Brain microvascular endothelial cell (primary cell): ENCODE measurements around the gene NOP10.

Experiments
- DNase-seq: peaks from one replicate; pipeline ENCODE4 v3.0.0-alpha.2; 2020
- H3K27ac ChIP-seq: fragments of 250-450 bp; sonication (Bioruptor Pico); 2 replicates; pipeline ENCODE4 v1.5.1; 2020; ENCODE audit warnings: mild to moderate bottlenecking, moderate library complexity
- H3K27me3 ChIP-seq: fragments of 250-450 bp; sonication (Bioruptor Pico); replicated peaks from 2 replicates; pipeline ENCODE4 v1.5.1; 2020; ENCODE audit warnings: mild to moderate bottlenecking
- H3K36me3 ChIP-seq: fragments of 250-450 bp; sonication (Bioruptor Pico); replicated peaks from 2 replicates; pipeline ENCODE4 v1.5.1; 2020; ENCODE audit warnings: mild to moderate bottlenecking
- H3K4me3 ChIP-seq: 2 replicates; pipeline ENCODE4 v1.5.1; 2011; ENCODE audit warnings: low read depth, mild to moderate bottlenecking, control low read depth, low read length, moderate library complexity
- CTCF ChIP-seq: IDR thresholded peaks from 2 replicates; pipeline ENCODE4 v1.5.1; 2011; ENCODE audit warnings: low read depth, mild to moderate bottlenecking, moderate library complexity, low read length, control low read depth, inconsistent platforms; ENCODE audit errors: missing control alignments
- in situ Hi-C: cut with HindIII; loops from 2 replicates; pipeline ENCODE4 v1.10.0; 2017; ENCODE audit warnings: low sequenced_read_pairs, low pct_ligation_motif_present

The NOP10 gene

GRCh38 chr15:34341381-34342212, 1.3 kb downstream of the NOP10 start:
- no peak overlapping the region for H3K27ac ChIP-seq
- no peak for TF ChIP-seq CTCF
- in situ Hi-C loops = loop anchor here (25.0 kb wide), 1 partner anchor 104 kb away; the partner anchor contains the start of gene EMC4
- peak overlapping the region; percentile 97 for H3K4me3 ChIP-seq
- peaks cover 10% of the 10 kb centered on the region for H3K36me3 ChIP-seq
- no peaks in the 10 kb centered on the region for H3K27me3 ChIP-seq
- DNase-seq = no peak

- Histone ChIP-seq H3K36me3 (peaks cover 10% of the 10 kb centered on the region), H3K27ac (no peak overlapping the region), H3K4me3 (no peak overlapping the region), H3K27me3 (no peaks in the 10 kb centered on the region)
- in situ Hi-C loops = loop anchor here (25.0 kb wide), 1 partner anchor 103 kb away; the partner anchor contains the start of gene EMC4
- no peak for DNase-seq
- no peak for TF ChIP-seq CTCF
Observed at GRCh38 chr15:34339946-34340345, 3.0 kb downstream of the NOP10 start.

GRCh38 chr15:34338347-34338746, 4.6 kb downstream of the NOP10 start:
- Histone ChIP-seq H3K27ac (peak overlapping the region; percentile 83), H3K36me3 (peaks cover 10% of the 10 kb centered on the region), H3K27me3 (no peaks in the 10 kb centered on the region), H3K4me3 (peak overlapping the region; percentile 31)
- DNase-seq = no peak
- TF ChIP-seq CTCF = no peak
- in situ Hi-C loops = loop anchor here (25.0 kb wide), 1 partner anchor 101 kb away; the partner anchor contains the start of gene EMC4

GRCh38 chr15:34337557-34338306, 5.2 kb downstream of the NOP10 start, which contains the start of gene SLC12A6:
SLC12A6 (minus strand) TSS chr15:34337781; CDS start chr15:34336680, 1,101 bp downstream.
- peak; percentile 94 for DNase-seq
- peak within 1 kb of the TSS; percentile 92 for H3K4me3 ChIP-seq
- peak within 1 kb of the TSS; percentile 83 for H3K27ac ChIP-seq
- no peak for TF ChIP-seq CTCF
- in situ Hi-C loops = loop anchor here (25.0 kb wide), 1 partner anchor 100 kb away; the partner anchor contains the start of gene EMC4
- no peaks in the 10 kb centered on the region for H3K27me3 ChIP-seq
- H3K36me3 ChIP-seq = peaks cover 10% of the 10 kb centered on the region

GRCh38 chr15:34336991-34337556, 5.9 kb downstream of the NOP10 start:
- peak overlapping the region; percentile 92 for H3K4me3 ChIP-seq
- TF ChIP-seq CTCF = no peak
- H3K36me3 ChIP-seq = peaks cover 10% of the 10 kb centered on the region
- DNase-seq = no peak
- peak overlapping the region; percentile 83 for H3K27ac ChIP-seq
- in situ Hi-C loops = loop anchor here (25.0 kb wide), 1 partner anchor 100 kb away; the partner anchor contains the start of gene EMC4
- H3K27me3 ChIP-seq = no peaks in the 10 kb centered on the region
